GM18517 (cell line): Measurements from ENCODE around the gene MAP3K4.

Source experiments
- ATAC-seq: cut with Tn5 transposase; IDR thresholded peaks from one replicate; pipeline ENCODE4 v1.9.1; 2021; ENCODE audit warnings: mild to moderate bottlenecking, moderate library complexity; ENCODE audit not compliant: unreplicated experiment

MAP3K4 gene

GRCh38 chr6:161001421-161001820, 9.9 kb downstream of the MAP3K4 start:
- no peak for ATAC-seq

GRCh38 chr6:161003336-161003735, 11.8 kb downstream of the MAP3K4 start:
- no peak for ATAC-seq

- ATAC-seq = no peak
Measured at GRCh38 chr6:161008245-161008644, 16.7 kb downstream of the MAP3K4 start.

GRCh38 chr6:161009991-161010390, 18.4 kb downstream of the MAP3K4 start:
- ATAC-seq = no peak

GRCh38 chr6:161010418-161010817, 18.8 kb downstream of the MAP3K4 start:
- no peak for ATAC-seq

DNA sequence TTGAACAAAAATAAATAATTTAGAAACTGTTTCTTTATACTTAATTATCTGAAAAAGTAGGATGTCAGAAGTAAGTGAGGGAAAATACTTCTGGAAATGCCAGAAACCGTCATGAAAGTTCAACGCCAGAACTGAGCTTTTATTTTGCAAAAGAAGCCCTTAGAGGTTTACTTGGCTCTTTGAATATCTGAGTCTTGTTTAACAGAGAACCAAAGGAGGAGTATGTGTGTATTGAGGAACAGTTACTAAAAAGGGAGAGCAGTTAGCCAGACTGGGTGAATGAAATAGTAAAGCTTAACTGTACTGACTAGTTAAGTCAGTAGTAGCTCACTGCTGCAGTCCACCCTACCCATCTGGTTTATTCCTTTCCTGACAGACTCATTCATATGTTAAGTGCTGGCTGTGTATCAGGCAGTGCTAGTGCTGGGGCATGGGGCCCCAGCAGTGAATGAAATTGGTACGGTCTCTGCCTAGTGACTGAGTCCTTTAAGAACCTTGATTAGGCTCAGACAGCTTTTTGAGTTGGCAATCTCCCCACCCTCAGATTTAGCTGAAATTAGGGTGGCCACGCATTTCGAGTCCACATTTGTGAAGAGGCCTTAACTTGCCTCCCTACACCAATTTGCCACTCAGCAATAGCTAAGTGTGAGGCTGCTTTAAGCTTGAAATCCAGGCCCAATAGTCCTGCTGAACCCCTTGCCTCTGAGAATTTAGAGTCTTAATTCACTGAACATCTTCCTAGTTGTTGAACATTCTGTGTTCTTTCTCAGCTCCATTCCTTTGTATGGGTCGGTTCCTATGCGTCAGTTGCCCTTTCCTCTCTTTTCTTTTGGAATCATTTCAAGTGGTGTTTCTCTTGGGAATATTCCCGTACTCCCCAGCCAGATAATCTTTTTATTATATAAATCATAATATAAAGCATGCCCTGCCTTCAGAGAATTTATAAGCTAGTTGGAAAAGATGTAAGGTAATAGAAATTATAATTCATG, 20.2 kb downstream of the MAP3K4 start:
- no peak for ATAC-seq

- no peak for ATAC-seq
Measured at GRCh38 chr6:161013695-161014094, 22.1 kb downstream of the MAP3K4 start.

GRCh38 chr6:161017766-161018564, 26.4 kb downstream of the MAP3K4 start:
- ATAC-seq = no peak

DNA sequence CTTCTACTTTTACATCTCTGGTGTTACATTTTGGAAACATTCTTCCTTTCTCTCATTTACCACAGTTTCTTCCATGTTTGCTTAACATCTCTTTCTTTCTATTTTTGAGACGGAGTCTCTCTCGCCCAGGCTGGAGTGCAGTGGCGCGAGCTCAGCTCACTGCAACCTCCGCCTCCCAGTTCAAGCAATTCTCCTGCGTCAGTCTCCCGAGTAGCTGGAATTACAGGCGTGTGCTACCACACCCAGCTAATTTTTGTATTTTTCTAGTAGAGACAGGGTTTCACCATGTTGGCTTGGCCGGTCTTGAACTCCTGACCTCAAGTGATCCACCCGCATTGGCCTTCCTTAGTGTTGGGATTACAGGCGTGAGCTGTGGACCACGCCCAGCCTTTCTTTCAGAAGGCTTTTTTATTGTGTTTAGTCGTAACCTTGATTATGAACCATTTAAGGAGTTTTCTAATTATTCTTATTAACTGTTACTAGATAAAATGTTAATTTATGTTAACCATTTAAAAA, 27.8 kb downstream of the MAP3K4 start:
- ATAC-seq = no peak

- no peak for ATAC-seq
Measured at GRCh38 chr6:161021543-161021942, 30.0 kb downstream of the MAP3K4 start.

- no peak for ATAC-seq
Measured at GRCh38 chr6:161021998-161022743, 30.6 kb downstream of the MAP3K4 start.

- no peak for ATAC-seq
Measured at GRCh38 chr6:161023316-161023715, 31.7 kb downstream of the MAP3K4 start.

DNA sequence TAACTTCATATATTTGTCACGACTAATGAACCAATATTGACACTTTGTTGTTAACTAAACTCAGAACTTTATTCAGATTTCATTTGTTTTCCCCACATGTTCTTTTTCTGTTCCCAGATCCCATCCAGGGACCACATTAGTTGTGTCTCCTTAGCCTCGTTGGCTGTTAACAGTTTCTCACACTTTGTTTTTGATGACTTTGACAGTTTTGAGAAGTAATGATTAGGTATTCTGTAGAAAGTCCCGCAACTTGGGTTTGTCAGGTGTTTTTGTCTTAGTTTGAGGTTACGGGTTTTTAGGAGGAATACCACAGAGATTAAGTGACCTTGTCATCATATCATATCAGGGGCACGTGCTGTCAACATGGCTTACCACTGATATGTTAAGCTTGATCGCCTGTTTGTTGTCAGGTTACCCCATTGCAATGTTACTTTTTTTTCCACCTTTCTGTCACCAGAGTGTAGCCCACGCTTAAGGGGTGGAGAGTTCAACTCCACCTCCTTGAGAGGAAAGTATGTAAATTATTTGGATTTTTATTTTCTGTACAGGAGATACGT, 32.9 kb downstream of the MAP3K4 start:
- ATAC-seq = no peak

DNA sequence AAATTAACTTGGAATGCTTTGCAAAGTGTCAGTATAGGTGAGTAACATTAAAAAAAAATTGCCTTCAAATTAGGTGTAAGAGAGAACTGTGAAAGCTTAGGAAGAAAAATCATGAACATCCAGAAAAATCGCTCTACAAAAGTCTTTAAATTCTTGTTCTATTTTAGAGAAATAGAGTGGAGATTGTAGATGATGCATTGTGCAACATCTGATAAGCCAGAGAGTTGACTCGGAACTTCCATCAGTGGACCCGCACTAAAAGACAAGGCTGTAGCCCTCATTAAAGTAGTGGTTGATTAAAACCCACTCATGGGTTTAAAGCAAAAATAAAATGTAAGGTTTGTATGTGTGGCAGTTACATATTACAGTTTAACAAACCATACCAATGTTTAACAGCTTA, 35.8 kb downstream of the MAP3K4 start:
- no peak for ATAC-seq

GRCh38 chr6:161029195-161029809, 37.7 kb downstream of the MAP3K4 start:
- peak; percentile 88 for ATAC-seq

DNA sequence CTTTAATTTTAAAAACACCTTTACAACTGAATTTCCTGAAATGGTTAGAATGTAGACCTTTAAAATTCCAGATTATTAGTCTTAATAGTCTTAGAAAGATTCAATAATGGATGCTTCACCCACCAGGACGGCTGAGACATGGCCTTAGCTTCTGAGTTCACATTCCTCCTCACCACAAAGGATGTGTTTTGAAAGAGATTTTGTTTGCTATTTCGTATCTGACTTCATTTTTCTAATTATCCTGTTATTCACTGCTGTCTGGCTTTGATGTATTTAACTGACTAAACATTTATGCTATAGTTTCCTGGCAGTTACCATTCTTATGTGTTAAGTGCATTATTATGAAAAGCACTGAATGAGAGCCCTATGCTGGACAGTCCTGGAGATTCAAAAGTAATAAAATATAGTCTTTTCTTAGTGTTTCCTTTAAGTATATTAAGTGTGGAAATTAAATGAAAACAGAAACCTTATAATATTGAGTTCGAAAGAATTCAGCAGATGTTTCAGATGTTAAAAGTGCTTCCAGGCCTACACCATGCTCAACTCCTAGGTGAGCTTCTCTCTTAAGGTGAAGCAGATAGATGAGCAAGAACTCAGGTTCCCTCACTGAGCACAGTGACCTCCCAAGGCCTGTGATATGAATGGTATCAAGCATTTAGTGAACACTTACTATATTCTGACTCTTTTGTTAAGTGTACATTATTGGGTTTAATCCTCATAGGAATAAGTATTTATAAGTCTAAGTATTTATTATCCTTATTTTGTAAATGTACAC, 40.3 kb downstream of the MAP3K4 start:
- no peak for ATAC-seq

GRCh38 chr6:161033667-161034066, 42.1 kb downstream of the MAP3K4 start:
- ATAC-seq = no peak

- ATAC-seq = no peak
Measured at GRCh38 chr6:161035182-161035980, 43.8 kb downstream of the MAP3K4 start.

DNA sequence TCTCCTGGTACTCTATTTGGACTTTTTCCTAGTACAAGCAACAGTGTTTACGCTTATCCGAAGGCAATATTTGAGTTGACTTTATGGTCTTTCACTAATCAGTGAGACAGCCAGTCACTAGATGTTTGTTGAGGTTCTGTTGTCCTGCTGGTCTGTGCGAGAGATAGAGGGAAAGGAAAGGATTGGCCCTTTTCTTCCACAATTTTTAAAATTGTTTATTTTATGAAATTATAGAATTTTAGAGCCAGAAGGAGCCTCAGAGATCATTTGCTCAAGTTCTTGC, 44.4 kb downstream of the MAP3K4 start:
- no peak for ATAC-seq
